NT2/D1 (cell line): Measurements from ENCODE around the gene MYDGF.

Source experiments
- SUZ12 ChIP-seq: IDR thresholded peaks from 2 replicates; pipeline ENCODE4 v1.6.1; 2011; ENCODE audit not compliant: insufficient read length, insufficient read depth; ENCODE audit errors: extremely low read depth
- YY1 ChIP-seq: IDR thresholded peaks from 2 replicates; pipeline ENCODE4 v1.6.1; 2011; ENCODE audit not compliant: insufficient read length, insufficient read depth
- ZNF274 ChIP-seq: IDR thresholded peaks from 2 replicates; pipeline ENCODE4 v1.6.1; 2011; ENCODE audit warnings: mild to moderate bottlenecking, low read depth, low read length

DNA sequence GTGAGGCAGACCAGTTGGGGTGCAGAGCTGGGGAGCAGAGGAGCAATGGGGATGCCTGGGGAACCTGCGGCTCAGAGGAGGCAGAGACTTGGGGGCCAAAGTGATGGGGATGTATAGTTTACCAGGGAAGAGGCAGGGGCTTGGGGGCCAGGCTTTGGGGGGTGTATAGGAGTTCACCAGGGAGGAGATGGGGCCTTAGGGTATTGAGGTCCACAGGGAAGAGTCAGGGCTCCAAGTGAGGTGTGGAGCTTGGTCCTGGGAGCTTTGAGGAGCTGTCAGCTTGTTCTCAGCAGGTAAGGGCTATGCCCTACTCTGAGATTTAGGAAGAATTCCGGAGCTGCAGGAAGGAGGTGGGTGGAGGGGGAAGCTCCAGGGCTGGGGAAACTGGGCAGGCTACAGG lies 20.0 kb downstream of the MYDGF start:
- no peak for TF ChIP-seq ZNF274
- TF ChIP-seq YY1: no peak
- no peak for TF ChIP-seq SUZ12
